ENCODE measurements around the gene LILRB1. TPM values are rescaled to one million over a fixed set of nuclear protein-coding genes. Genes with fewer than 3 reads are reported as not detected.

The LILRB1 gene
- total and polyA plus RNA-seq, 9 of the 15 experiments (the other 6 are each of a cell fraction or from before 2014, with no cell fraction given), result not detected

GRCh38 chr19:54608792-54609191 is 21.5 kb upstream of the LILRB1 start (continued):
- no peak for TF ChIP-seq MGA (IDR thresholded peaks at IDR 0.05)
